ENCODE measurements around the gene ZNG1B.
"Not testable (repeated sequence)": the region's sequence is repeated elsewhere in the genome, so short reads cannot be mapped to it uniquely, and the experiment has no call there.

ZNG1B gene

DNA sequence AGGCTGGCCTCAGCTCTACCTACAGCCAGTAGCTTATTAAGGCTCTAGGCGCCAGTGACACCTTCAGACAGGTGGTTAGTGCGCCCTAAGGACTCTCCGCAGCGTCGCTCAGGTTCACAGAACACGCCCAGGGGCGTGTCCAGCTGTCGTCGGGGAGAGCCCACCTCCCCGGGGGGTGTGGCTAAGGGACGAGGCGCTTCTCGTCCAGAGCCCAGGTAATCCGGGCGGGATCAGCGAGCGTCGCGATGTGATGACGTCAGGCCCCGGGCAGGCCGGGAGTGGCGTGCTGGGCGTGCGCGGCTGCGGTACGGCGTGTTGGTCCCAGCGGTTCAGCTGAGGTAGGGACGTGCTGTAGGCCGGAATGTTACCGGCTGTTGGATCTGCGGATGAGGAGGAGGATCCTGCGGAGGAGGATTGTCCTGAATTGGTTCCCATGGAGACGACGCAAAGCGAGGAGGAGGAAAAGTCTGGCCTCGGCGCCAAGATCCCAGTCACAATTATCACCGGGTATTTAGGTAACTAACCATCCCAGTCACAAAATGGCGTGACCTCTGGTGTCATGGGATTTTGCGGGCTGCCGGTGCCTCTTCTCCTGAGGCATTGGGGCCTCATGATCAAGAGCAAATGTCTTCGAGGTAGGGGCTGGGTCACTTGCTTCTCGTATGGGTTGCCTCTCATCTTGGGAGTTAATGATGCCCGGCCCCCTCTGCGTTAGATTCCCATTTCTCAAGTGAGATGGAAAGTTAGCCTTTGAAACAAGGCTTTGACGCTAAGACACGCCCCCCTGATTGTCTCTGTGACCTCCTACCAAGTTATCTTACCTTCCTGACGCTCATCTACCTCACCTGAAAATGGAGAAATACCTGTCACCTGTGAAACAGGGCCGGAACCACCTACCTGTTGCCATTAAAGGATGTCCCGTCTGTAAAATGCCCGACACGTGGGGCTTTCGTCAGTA, at the start of gene ZNG1B:
TSS of gene ZNG1B (plus strand) at position 184 of the 958 bp plus-strand sequence. CDS start at position 362, 178 bp downstream.
- DNase-seq, result not testable (repeated sequence)

GRCh38 chr2:113390124-113390849, 47.2 kb upstream of the ZNG1B start:
- DNase-seq, result no peak

- DNase-seq, result no peak
These were observed 46.4 kb upstream of the ZNG1B start for GRCh38 chr2:113391073-113391472.

- no peak for DNase-seq
These were observed 31.4 kb upstream of the ZNG1B start for GRCh38 chr2:113406114-113406513.

- DNase-seq, result no peak
These were observed 29.9 kb upstream of the ZNG1B start for GRCh38 chr2:113407446-113408099.

- DNase-seq, result not testable (repeated sequence)
These were observed 25.7 kb upstream of the ZNG1B start for GRCh38 chr2:113411725-113412352.

DNA sequence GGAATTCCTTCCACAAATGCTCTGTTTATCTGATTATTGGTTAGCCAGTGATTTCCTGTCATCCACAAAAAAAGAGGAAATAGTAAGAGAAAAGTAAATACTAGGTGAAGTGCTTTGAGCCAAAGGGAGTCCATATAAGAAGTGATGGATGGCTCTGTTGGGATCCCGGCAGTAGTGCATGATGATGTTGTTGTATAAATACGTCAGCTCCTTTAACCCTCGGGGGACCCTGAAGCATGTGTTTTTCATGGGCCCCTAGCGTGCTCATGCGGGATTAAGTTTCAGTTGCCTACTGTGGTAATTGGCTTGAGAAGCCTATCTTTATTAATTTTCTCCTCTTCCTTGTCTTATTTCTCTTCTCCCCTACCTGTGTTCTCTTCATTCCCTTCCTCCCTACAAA, 24.7 kb upstream of the ZNG1B start:
- DNase-seq, result not testable (repeated sequence)

- DNase-seq, result not testable (repeated sequence)
These were observed 5.7 kb upstream of the ZNG1B start for GRCh38 chr2:113431773-113432172.

DNA sequence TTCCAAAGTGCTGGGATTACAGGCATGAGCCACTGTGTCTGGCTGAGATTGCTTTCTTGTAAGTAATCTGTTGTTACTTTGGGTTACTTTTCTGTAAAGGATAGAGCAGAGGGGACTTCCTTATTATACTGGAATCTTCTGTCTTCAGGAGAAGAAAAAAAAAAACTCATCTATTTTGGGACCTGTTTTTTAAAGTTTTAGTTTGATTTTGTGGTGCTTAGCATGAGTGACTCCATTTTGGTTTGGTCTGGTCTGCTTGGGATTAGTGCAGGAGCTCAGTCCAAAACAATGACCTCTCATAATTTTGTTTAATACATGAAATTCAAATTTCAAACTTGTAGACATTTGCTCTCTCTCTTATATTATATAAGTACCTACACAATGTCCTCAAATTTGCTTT, 4.0 kb upstream of the ZNG1B start:
- not testable (repeated sequence) for DNase-seq

DNA sequence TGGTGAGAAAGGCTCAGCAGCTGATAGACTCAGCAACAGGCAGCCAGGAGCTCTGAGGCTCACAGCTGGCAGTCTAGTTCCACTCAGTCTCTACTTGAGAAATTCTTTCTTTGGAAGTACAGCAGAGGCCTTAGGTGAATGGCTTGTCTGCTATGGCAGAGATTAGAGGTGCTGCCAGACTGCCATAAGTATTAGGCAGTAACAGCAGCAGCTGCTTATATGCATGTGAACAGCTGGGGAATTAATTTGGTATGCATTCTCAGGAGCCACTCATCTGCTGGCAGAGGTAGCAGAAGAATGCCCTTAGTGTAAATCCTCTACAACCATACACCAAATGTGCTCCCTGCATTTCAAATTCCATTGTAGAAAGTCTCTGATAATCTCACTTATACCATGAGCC, 28.3 kb downstream of the ZNG1B start:
- DNase-seq, result not testable (repeated sequence)

DNA sequence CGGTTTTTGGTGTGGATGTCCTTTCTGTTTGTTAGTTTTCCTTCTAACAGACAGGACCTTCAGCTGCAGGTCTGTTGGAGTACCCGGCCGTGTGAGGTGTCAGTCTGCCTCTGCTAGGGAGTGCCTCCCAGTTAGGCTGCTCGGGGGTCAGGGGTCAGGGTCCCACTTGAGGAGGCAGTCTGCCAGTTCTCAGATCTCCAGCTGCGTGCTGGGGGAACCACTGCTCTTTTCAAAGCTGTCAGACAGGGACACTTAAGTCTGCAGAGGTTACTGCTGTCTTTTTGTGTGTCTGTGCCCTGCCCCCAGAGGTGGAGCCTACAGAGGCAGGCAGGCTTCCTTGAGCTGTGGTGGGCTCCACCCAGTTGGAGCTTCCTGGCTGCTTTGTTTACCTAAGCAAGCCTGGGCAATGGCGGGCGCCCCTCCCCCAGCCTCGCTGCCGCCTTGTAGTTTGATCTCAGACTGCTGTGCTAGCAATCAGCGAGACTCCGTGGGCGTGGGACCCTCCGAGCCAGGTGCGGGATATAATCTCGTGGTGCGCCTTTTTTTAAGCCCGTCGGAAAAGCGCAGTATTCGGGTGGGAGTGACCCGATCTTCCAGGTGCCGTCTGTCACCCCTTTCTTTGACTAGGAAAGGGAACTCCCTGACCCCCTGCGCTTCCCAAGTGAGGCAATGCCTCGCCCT, 39.3 kb downstream of the ZNG1B start:
- not testable (repeated sequence) for DNase-seq

DNA sequence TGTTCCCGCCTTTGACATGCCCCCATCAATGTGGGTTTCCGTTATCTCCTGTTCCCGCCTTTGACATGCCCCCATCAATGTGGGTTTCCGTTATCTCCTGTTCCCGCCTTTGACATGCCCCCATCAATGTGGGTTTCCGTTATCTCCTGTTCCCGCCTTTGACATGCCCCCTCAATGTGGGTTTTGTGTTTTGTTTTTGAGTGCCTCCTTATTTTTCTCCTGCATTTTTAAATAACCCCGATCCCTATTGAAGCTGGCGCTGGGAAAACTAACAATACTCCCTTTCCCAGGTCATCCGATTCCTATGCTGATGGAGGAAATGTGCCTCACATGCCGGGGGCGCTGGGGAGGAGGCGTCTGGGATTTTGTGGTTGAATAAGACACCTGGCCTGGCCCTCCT, 59.0 kb downstream of the ZNG1B start:
- DNase-seq, result not testable (repeated sequence)

GRCh38 chr2:113498365-113498764, 60.9 kb downstream of the ZNG1B start, which contains the start of gene FOXD4L1:
Gene FOXD4L1, plus strand, starts transcription at chr2:113498665. Its CDS starts 592 bp downstream, at chr2:113499257.
- DNase-seq, result not testable (repeated sequence)

- not testable (repeated sequence) for DNase-seq
These were observed 61.8 kb downstream of the ZNG1B start for GRCh38 chr2:113499019-113499885.

DNA sequence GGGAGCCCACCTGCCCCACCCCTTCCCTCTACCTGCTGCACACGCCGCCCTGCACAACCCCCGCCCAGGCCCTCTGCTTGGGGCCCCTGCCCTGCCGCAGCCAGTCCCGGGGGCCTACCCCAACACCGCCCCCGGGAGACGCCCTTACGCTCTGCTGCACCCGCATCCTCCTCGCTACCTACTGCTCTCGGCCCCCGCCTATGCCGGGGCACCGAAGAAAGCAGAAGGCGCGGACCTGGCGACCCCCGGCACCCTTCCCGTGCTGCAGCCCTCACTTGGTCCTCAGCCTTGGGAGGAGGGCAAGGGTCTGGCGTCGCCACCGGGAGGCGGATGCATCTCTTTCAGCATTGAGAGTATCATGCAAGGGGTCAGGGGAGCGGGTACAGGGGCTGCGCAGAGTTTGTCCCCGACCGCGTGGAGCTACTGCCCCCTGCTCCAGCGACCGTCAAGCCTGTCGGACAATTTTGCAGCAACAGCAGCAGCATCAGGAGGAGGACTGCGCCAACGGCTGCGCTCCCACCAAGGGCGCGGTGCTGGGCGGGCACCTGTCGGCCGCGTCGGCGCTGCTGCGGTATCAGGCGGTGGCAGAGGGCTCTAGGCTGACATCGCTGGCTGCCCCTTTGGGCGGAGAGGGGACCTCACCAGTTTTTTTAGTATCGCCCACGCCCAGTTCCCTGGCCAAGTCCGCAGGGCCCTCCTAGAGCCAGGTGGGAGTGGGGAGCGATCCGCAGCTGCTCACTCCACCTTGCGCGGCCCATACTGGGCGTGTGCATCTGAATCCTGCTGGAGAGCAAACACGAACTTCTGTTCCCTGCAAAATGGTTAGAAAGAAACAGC, 62.6 kb downstream of the ZNG1B start:
- not testable (repeated sequence) for DNase-seq

GRCh38 chr2:113500723-113501038, 63.2 kb downstream of the ZNG1B start:
- DNase-seq, result not testable (repeated sequence)

GRCh38 chr2:113502216-113503093, 65.0 kb downstream of the ZNG1B start:
- not testable (repeated sequence) for DNase-seq

GRCh38 chr2:113503094-113504042, 65.9 kb downstream of the ZNG1B start:
- not testable (repeated sequence) for DNase-seq

Data from NCI-H2171 treated with DMSO at 0.1 percent for 48 hours (cell line).